GM21390 (cell line): ENCODE data around the gene TRAP1.

ENCODE experiments used
- ATAC-seq: cut with Tn5 transposase; IDR thresholded peaks from one replicate; pipeline ENCODE4 v1.9.1; 2021; ENCODE audit not compliant: unreplicated experiment

The TRAP1 gene

GRCh38 chr16:3717235-3718018 is at the start of gene TRAP1:
Gene TRAP1, minus strand, starts transcription at chr16:3717524. Its CDS starts 16 bp downstream, at chr16:3717508.
- peak; percentile 86 for ATAC-seq

- no peak for ATAC-seq
These were observed 48.9 kb upstream of the TRAP1 start for GRCh38 chr16:3766177-3766576.

GRCh38 chr16:3764409-3764808 is 47.1 kb upstream of the TRAP1 start:
- no peak for ATAC-seq

- no peak for ATAC-seq
These were observed 44.9 kb upstream of the TRAP1 start for GRCh38 chr16:3762107-3762750.

GRCh38 chr16:3761375-3762106 is 44.2 kb upstream of the TRAP1 start:
- no peak for ATAC-seq

- ATAC-seq, result no peak
These were observed 43.2 kb upstream of the TRAP1 start for GRCh38 chr16:3760518-3760917.

- ATAC-seq, result no peak
These were observed 42.4 kb upstream of the TRAP1 start for GRCh38 chr16:3759736-3760135.

GRCh38 chr16:3756113-3756512 is 38.8 kb upstream of the TRAP1 start:
- no peak for ATAC-seq

- no peak for ATAC-seq
These were observed 37.9 kb upstream of the TRAP1 start for GRCh38 chr16:3755249-3755648.

- no peak for ATAC-seq
These were observed 37.4 kb upstream of the TRAP1 start for GRCh38 chr16:3754772-3755171.

- no peak for ATAC-seq
These were observed 36.9 kb upstream of the TRAP1 start for GRCh38 chr16:3754081-3754703.

- ATAC-seq, result no peak
These were observed 35.7 kb upstream of the TRAP1 start for GRCh38 chr16:3752984-3753383.

GRCh38 chr16:3751878-3752277 is 34.6 kb upstream of the TRAP1 start:
- no peak for ATAC-seq

- no peak for ATAC-seq
These were observed 31.0 kb upstream of the TRAP1 start for GRCh38 chr16:3748307-3748706.

GRCh38 chr16:3745751-3746355 is 28.5 kb upstream of the TRAP1 start:
- no peak for ATAC-seq

- ATAC-seq, result no peak
These were observed 26.7 kb upstream of the TRAP1 start for GRCh38 chr16:3744018-3744417.

GRCh38 chr16:3740934-3741333 is 23.6 kb upstream of the TRAP1 start:
- ATAC-seq, result no peak

GRCh38 chr16:3740186-3740585 is 22.9 kb upstream of the TRAP1 start:
- ATAC-seq, result no peak

- ATAC-seq, result no peak
These were observed 22.3 kb upstream of the TRAP1 start for GRCh38 chr16:3739636-3740035.

- no peak for ATAC-seq
These were observed 21.2 kb upstream of the TRAP1 start for GRCh38 chr16:3738541-3738940.

GRCh38 chr16:3738128-3738527 is 20.8 kb upstream of the TRAP1 start:
- ATAC-seq, result no peak
